PC-3 (cell line): ENCODE data around the gene PPP6R1. TPM values are rescaled to one million over a fixed set of nuclear protein-coding genes. Genes with fewer than 3 reads are reported as not detected.

Experiments
- ATAC-seq: fragments of 200-7000 bp; cut with Tn5 transposase; 2 replicates; pipeline ENCODE4 v1.9.1; 2020; ENCODE audit warnings: mild to moderate bottlenecking, moderate library complexity
- BruUV-seq: library from RNA; stranded (reverse); fragments of 400-500 nt; replicated peaks from 2 replicates; lab custom pipeline; 2021; lab: Mats Ljungman, UMichigan
- CTCF ChIA-PET: fragments of 300-600 bp; sonication (Branson Sonifier 250); formaldehyde crosslinking; loops from one replicate; lab custom pipeline; 2022; ENCODE audit warnings: antibody characterized with exemption; lab: Charles Lee
- POLR2A ChIA-PET: fragments of 300-600 bp; sonication (Branson Sonifier 250); formaldehyde crosslinking; loops from one replicate; lab custom pipeline; 2022; ENCODE audit warnings: antibody characterized with exemption; ENCODE audit not compliant: unreplicated experiment; lab: Charles Lee
- DNase-seq: peaks from one replicate; pipeline ENCODE4 v3.0.0-alpha.2; 2015
- H2AFZ ChIP-seq: fragments of 300-600 bp; sonication (generic); 2 replicates; pipeline ENCODE4 v1.6.0; 2016; ENCODE audit warnings: antibody characterized with exemption, low read length
- H3F3A ChIP-seq: fragments of 300-600 bp; sonication (generic); one replicate; pipeline ENCODE4 v1.6.0; 2017; ENCODE audit warnings: antibody characterized with exemption, low read length, control low read depth, mild to moderate bottlenecking; ENCODE audit not compliant: unreplicated experiment
- H3K27ac ChIP-seq: fragments of 300-600 bp; sonication (generic); 2 replicates; pipeline ENCODE4 v1.5.1; 2016; ENCODE audit warnings: mild to moderate bottlenecking, low read length
- H3K27me3 ChIP-seq: fragments of 300-600 bp; sonication (generic); 2 replicates; pipeline ENCODE4 v1.6.1; 2016; ENCODE audit warnings: low read length, mixed read lengths
- H3K36me3 ChIP-seq: fragments of 300-600 bp; sonication (generic); 2 replicates; pipeline ENCODE4 v1.6.1; 2016; ENCODE audit warnings: low read depth, mixed run types, low read length, mixed read lengths
- H3K4me1 ChIP-seq: fragments of 300-600 bp; sonication (generic); 2 replicates; pipeline ENCODE4 v1.5.1; 2016; ENCODE audit warnings: low read length; ENCODE audit not compliant: insufficient read depth
- H3K4me2 ChIP-seq: fragments of 300-600 bp; sonication (generic); 2 replicates; pipeline ENCODE4 v1.6.0; 2016; ENCODE audit warnings: low read length
- H3K4me3 ChIP-seq: fragments of 300-600 bp; sonication (generic); 2 replicates; pipeline ENCODE4 v1.5.1; 2016; ENCODE audit warnings: mild to moderate bottlenecking, low read length, mixed read lengths
- H3K79me2 ChIP-seq: fragments of 300-600 bp; sonication (generic); 2 replicates; pipeline ENCODE4 v1.6.1; 2017; ENCODE audit warnings: low read length, mixed read lengths
- H3K9ac ChIP-seq: fragments of 300-600 bp; sonication (generic); 2 replicates; pipeline ENCODE4 v1.6.0; 2016; ENCODE audit warnings: mild to moderate bottlenecking, low read length
- H3K9me2 ChIP-seq: fragments of 300-600 bp; sonication (generic); replicated peaks from 2 replicates; pipeline ENCODE4 v1.6.1; 2016; ENCODE audit warnings: mixed run types, low read length, mixed read lengths
- H3K9me3 ChIP-seq: fragments of 300-600 bp; sonication (generic); 2 replicates; pipeline ENCODE4 v1.6.1; 2016; ENCODE audit warnings: low read length, mixed read lengths
- H4K20me1 ChIP-seq: fragments of 300-600 bp; sonication (generic); 2 replicates; pipeline ENCODE4 v1.6.1; 2016; ENCODE audit warnings: low read length, mixed read lengths
- CTCF ChIP-seq: fragments of 300-600 bp; sonication (generic); conservative IDR thresholded peaks from 2 replicates; pipeline ENCODE4 v1.5.1; 2017; ENCODE audit warnings: antibody characterized with exemption, low read depth, mild to moderate bottlenecking, low read length
- EZH2 ChIP-seq: fragments of 300-600 bp; sonication (generic); IDR thresholded peaks from one replicate; pipeline ENCODE4 v1.6.1; 2017; ENCODE audit warnings: antibody characterized with exemption, mild to moderate bottlenecking, low read length; ENCODE audit not compliant: unreplicated experiment
- EZH2phosphoT487 ChIP-seq: fragments of 300-600 bp; sonication (generic); IDR thresholded peaks from 2 replicates; pipeline ENCODE4 v1.6.1; 2018; ENCODE audit warnings: mild to moderate bottlenecking, antibody characterized with exemption, low read length, borderline replicate concordance
- intact Hi-C: fragments of 100-400 bp; cut with micrococcal nuclease; formaldehyde crosslinking; loops from 2 replicates; pipeline ENCODE4 v1.9.0; 2023
- total RNA-seq: library from RNA; depleted of rRNA; stranded (reverse); fragments of >200 nt; gene quantifications from 2 replicates; pipeline ENCODE4 v1.2.3, GENCODE V29; 2014

The PPP6R1 gene
- total RNA-seq, 1 experiment from 2014 or later = 159 TPM

GRCh38 chr19:55258476-55258827 is 365 bp downstream of the PPP6R1 start:
- peak; percentile 2 for ATAC-seq
- peak overlapping the region; percentile 97 for H3K9ac ChIP-seq
- POLR2A ChIA-PET = interaction anchor here (0.6 to 1.3 kb wide), 4 partner anchors 22 to 145 kb away, joined by 3 to 10 read pairs (median 6); partner anchors contain the start of genes HSPBP1 and KMT5C
- no peaks in the 10 kb centered on the region for H3K9me2 ChIP-seq
- H3K36me3 ChIP-seq = no peaks in the 10 kb centered on the region
- peaks cover 8% of the 10 kb centered on the region for H3F3A ChIP-seq
- no peaks in the 10 kb centered on the region for H3K27me3 ChIP-seq
- intact Hi-C loops = loop anchor here (5.0 kb wide), 1 partner anchor 91 kb away; the partner anchor contains the start of gene DNAAF3
- peaks cover 45% of the 10 kb centered on the region for H3K4me1 ChIP-seq
- no TSS peak for BruUV-seq
- H2AFZ ChIP-seq = peak overlapping the region; percentile 49; the same call in 1 of the 2 replicates
- peak overlapping the region; percentile 92 for H3K4me2 ChIP-seq
- H4K20me1 ChIP-seq = peaks cover 36% of the 10 kb centered on the region
- H3K79me2 ChIP-seq = peaks cover 56% of the 10 kb centered on the region
- peak overlapping the region; percentile 61 for H3K27ac ChIP-seq
- CTCF ChIA-PET = interaction anchor here (0.6 kb wide), 1 partner anchor 117 kb away, joined by 9 read pairs; no protein-coding TSS in a partner anchor
- peak overlapping the region; percentile 95 for H3K4me3 ChIP-seq
- TF ChIP-seq EZH2 (no peak), EZH2phosphoT487 (no peak)
- DNase-seq = no peak
- no peaks in the 10 kb centered on the region for H3K9me3 ChIP-seq

GRCh38 chr19:55257461-55258420 is 1.1 kb downstream of the PPP6R1 start:
- DNase-seq = peak; percentile 71

More at GRCh38 chr19:55257461-55258420, 1.1 kb downstream of the PPP6R1 start:
- H3K4me1 ChIP-seq = peaks cover 51% of the 10 kb centered on the region
- TF ChIP-seq EZH2 = no peak
- no peak for TF ChIP-seq EZH2phosphoT487
- no peak for TF ChIP-seq CTCF
- H4K20me1 ChIP-seq = peaks cover 43% of the 10 kb centered on the region
- H3K9ac ChIP-seq = peak overlapping the region; percentile 97
- H3K9me2 ChIP-seq = no peaks in the 10 kb centered on the region
- H3F3A ChIP-seq = peaks cover 8% of the 10 kb centered on the region
- H3K27me3 ChIP-seq = no peaks in the 10 kb centered on the region
- H3K4me3 ChIP-seq = peak overlapping the region; percentile 95
- H3K79me2 ChIP-seq = peaks cover 63% of the 10 kb centered on the region
- peak overlapping the region; percentile 95 for H3K27ac ChIP-seq
- H3K4me2 ChIP-seq = peak overlapping the region; percentile 92
- ChIA-PET POLR2A (no interaction called here), CTCF (interaction anchor here (0.6 kb wide), 2 partner anchors 26 to 109 kb away, joined by 3 to 7 read pairs; partner anchors contain the start of gene TNNT1)
- intact Hi-C loops = loop anchor here (5.0 kb wide), 1 partner anchor 90 kb away; the partner anchor contains the start of gene DNAAF3
- BruUV-seq = no TSS peak
- no peak overlapping the region for H2AFZ ChIP-seq
- no peaks in the 10 kb centered on the region for H3K36me3 ChIP-seq
- ATAC-seq = no peak
- H3K9me3 ChIP-seq = no peaks in the 10 kb centered on the region
